ENCODE measurements around the gene NLRX1.

The NLRX1 gene

GRCh38 chr11:119152043-119152442, 16.5 kb upstream of the NLRX1 start:
- H3K9me2 ChIP-seq (replicated peaks; ENCODE audit: insufficient read depth, low read length), result no peaks in the 10 kb centered on the region
- H3K4me3 ChIP-seq (ENCODE audit: insufficient read depth, low read length, poor library complexity, severe bottlenecking), result no peak overlapping the region
- H3K4me2 ChIP-seq (ENCODE audit: low read depth, low read length, poor library complexity, severe bottlenecking), result no peak overlapping the region
- H3K9me3 ChIP-seq (ENCODE audit: insufficient read depth, low read length), result no peaks in the 10 kb centered on the region
- no peaks in the 10 kb centered on the region for H3K27me3 ChIP-seq (ENCODE audit: low read length)
- H3K79me2 ChIP-seq (ENCODE audit: insufficient read depth, low read length), result no peaks in the 10 kb centered on the region
- H3K9ac ChIP-seq (ENCODE audit: low read length), result no peak overlapping the region
- H3K27ac ChIP-seq (ENCODE audit: low read depth, low read length), result no peak overlapping the region
- H2AFZ ChIP-seq (ENCODE audit: low read depth, low read length, severe bottlenecking), result no peak overlapping the region
- H3F3A ChIP-seq (ENCODE audit: insufficient read depth), result no peaks in the 10 kb centered on the region
- no peaks in the 10 kb centered on the region for H4K20me1 ChIP-seq (ENCODE audit: low read depth, low read length)
- no peaks in the 10 kb centered on the region for H3K36me3 ChIP-seq (ENCODE audit: low read length)
- TF ChIP-seq EZH2phosphoT487 (conservative IDR thresholded peaks at IDR 0.05; ENCODE audit: low read length) (no peak), CTCF (IDR thresholded peaks at IDR 0.05; ENCODE audit: insufficient read depth, low read length, poor library complexity, severe bottlenecking) (no peak)

- Histone ChIP-seq H3F3A (ENCODE audit: insufficient read depth) (no peaks in the 10 kb centered on the region), H3K36me3 (ENCODE audit: low read length) (no peaks in the 10 kb centered on the region), H3K4me2 (ENCODE audit: low read depth, low read length, poor library complexity, severe bottlenecking) (no peak overlapping the region), H3K9me3 (ENCODE audit: insufficient read depth, low read length) (no peaks in the 10 kb centered on the region), H3K27ac (ENCODE audit: low read depth, low read length) (no peak overlapping the region), H2AFZ (ENCODE audit: low read depth, low read length, severe bottlenecking) (no peak overlapping the region), H3K9me2 (replicated peaks; ENCODE audit: insufficient read depth, low read length) (no peaks in the 10 kb centered on the region), H4K20me1 (ENCODE audit: low read depth, low read length) (no peaks in the 10 kb centered on the region), H3K9ac (ENCODE audit: low read length) (no peak overlapping the region), H3K4me3 (ENCODE audit: insufficient read depth, low read length, poor library complexity, severe bottlenecking) (no peak overlapping the region), H3K79me2 (ENCODE audit: insufficient read depth, low read length) (no peaks in the 10 kb centered on the region), H3K27me3 (ENCODE audit: low read length) (no peaks in the 10 kb centered on the region)
- TF ChIP-seq CTCF (IDR thresholded peaks at IDR 0.05; ENCODE audit: insufficient read depth, low read length, poor library complexity, severe bottlenecking) (no peak), EZH2phosphoT487 (conservative IDR thresholded peaks at IDR 0.05; ENCODE audit: low read length) (no peak)
Measured at GRCh38 chr11:119152604-119153003, 15.9 kb upstream of the NLRX1 start.

DNA sequence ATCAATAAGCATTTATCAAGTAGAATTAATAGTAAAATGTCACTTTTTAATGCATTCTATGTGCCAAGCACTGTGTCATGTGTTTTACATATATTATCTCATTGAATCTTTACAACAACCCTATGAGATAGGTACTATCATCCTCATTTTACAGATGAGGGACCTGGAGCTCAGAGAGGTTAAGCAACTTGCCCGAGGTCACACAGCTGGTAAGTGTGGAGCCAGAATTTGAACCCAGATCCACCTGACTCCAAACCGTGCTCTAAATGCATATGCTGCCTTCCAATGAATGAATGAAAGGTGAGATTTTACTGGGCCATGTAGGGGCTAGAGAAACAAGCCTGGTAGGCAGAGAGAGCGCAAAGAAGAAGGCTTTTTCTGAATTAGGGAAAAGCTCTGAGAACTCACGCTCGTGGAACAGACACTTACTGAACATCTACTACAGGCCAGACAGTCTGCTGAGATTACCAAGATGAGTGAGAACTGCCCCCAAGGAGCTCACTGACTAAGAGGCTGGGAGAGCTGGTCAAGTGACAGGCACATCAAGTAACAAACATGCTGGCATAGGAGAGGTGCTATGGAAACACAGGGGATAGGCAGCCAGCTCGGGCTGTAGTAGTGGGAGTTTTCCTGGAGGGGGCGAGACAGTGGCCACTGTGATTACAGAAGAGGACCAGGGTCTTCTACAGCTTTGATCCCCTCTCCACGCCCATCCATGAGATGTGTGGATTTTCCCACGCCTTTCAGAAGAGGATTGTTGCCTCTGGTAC, 15.3 kb upstream of the NLRX1 start:
- Histone ChIP-seq H4K20me1 (ENCODE audit: low read depth, low read length) (no peaks in the 10 kb centered on the region), H3K9me3 (ENCODE audit: insufficient read depth, low read length) (no peaks in the 10 kb centered on the region), H3K9me2 (replicated peaks; ENCODE audit: insufficient read depth, low read length) (no peaks in the 10 kb centered on the region), H3K27ac (ENCODE audit: low read depth, low read length) (no peak overlapping the region), H3K79me2 (ENCODE audit: insufficient read depth, low read length) (no peaks in the 10 kb centered on the region), H3F3A (ENCODE audit: insufficient read depth) (no peaks in the 10 kb centered on the region), H3K4me3 (ENCODE audit: insufficient read depth, low read length, poor library complexity, severe bottlenecking) (no peak overlapping the region), H3K36me3 (ENCODE audit: low read length) (no peaks in the 10 kb centered on the region), H3K9ac (ENCODE audit: low read length) (no peak overlapping the region), H2AFZ (ENCODE audit: low read depth, low read length, severe bottlenecking) (no peak overlapping the region), H3K27me3 (ENCODE audit: low read length) (no peaks in the 10 kb centered on the region), H3K4me2 (ENCODE audit: low read depth, low read length, poor library complexity, severe bottlenecking) (no peak overlapping the region)
- TF ChIP-seq CTCF (IDR thresholded peaks at IDR 0.05; ENCODE audit: insufficient read depth, low read length, poor library complexity, severe bottlenecking) (no peak), EZH2phosphoT487 (conservative IDR thresholded peaks at IDR 0.05; ENCODE audit: low read length) (no peak)

Measured in SU-DHL-6 (cell line).